GM18909 (cell line): ENCODE measurements around the gene EIF2B5.

Experiments
- ATAC-seq: cut with Tn5 transposase; IDR thresholded peaks from one replicate; pipeline ENCODE4 v1.9.1; 2021; ENCODE audit warnings: mild to moderate bottlenecking; ENCODE audit not compliant: unreplicated experiment, poor library complexity

The EIF2B5 gene

GRCh38 chr3:184189421-184189820, 54.3 kb downstream of the EIF2B5 start:
- ATAC-seq: no peak

GRCh38 chr3:184192889-184193288, 57.7 kb downstream of the EIF2B5 start:
- no peak for ATAC-seq

GRCh38 chr3:184193991-184194539, 58.9 kb downstream of the EIF2B5 start:
- no peak for ATAC-seq
